Measurements from ENCODE around the gene TCF7L2.

The TCF7L2 gene

DNA sequence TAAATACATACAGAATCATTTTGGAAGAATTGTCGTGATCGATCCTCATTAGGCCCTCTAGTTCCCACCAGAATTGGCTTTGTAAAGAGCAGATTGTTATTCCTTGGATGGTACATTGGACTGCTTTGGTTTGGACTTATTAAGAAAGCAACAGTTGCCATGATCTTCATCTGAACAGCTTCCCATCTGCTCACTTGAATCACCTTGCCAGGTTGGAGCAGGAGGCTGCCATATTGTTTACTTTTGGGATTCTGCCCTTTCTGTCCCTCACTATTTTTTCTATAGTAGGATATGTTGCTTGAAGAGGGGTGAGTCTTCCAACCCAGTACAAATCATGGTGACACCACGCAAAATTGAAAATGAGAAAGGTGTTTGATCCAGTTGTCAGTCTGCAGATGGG, 199.6 kb downstream of the TCF7L2 start:
- Mint-ChIP-seq H3K27me3 (no peaks in the 10 kb centered on the region), H3K4me1 (no peaks in the 10 kb centered on the region), H3K4me3 (no peak overlapping the region), H3K36me3 (ENCODE audit: insufficient read depth) (peaks cover 3% of the 10 kb centered on the region), H3K27ac (ENCODE audit: low read depth) (no peak overlapping the region), H3K9me3 (no peaks in the 10 kb centered on the region)
- no peak for DNase-seq (ENCODE audit: low spot score in 2 of 2)
- no peak for ATAC-seq (replicated peaks; ENCODE audit: extremely low read depth, poor library complexity, severe bottlenecking)

DNA sequence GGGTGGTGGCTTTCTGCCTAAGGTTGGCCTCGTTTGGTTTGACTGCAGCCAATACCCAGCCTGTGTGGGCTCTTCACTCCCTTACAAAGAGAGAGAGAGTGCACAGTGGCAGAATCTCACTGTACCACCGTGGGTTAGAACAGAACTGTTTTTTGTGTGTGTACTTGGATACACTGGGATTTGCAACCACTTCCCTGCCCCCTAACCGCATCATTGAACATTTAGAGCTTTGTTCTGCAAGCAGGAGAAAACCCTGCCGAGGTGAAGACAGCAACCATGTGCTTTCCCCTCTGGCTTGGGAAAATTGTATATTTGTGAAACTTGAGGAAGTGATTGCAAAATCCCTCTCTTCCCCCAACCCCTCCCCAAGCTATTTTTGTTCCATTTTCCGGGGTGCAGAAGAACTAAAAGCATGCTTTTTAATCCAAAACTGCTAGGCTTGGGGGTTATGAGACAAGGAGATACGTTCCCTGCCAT, 201.2 kb downstream of the TCF7L2 start:
- Mint-ChIP-seq H3K36me3 (ENCODE audit: insufficient read depth) (peaks cover 4% of the 10 kb centered on the region), H3K4me1 (no peaks in the 10 kb centered on the region), H3K27ac (ENCODE audit: low read depth) (no peak overlapping the region), H3K4me3 (no peak overlapping the region), H3K9me3 (no peaks in the 10 kb centered on the region), H3K27me3 (no peaks in the 10 kb centered on the region)
- ATAC-seq (replicated peaks; ENCODE audit: extremely low read depth, poor library complexity, severe bottlenecking) (no peak), DNase-seq (ENCODE audit: low spot score in 2 of 2) (no peak)

DNA sequence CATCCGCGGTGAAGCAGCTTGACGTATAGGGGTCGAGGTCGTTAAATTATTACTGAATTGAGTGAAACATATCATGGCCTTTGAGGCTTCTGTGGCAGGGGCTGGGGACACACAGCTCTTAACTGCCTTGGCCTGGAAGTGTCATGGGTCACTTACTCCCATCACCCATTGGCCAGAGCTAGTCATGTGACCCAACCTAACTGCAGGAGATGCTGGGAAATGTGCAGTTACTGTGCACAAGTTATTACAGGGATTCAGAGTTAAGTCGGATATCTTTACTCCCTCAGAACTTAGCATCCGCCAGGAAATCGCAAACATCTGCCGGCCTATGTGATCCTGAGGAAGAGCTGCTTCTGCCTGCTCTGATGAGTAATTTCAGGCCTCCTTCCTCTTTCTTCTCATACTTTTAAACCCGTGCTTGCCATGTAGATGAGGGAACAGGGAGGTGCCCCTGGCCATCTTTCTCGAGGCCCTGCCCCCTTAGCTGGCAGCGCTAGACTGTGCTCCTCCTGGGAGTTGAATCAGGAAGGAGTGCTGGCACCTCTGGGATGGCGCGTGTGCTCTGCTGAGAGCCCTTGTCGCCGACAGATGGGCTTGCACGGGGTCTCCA, 203.6 kb downstream of the TCF7L2 start:
- H3K27me3 Mint-ChIP-seq = no peaks in the 10 kb centered on the region
- no peaks in the 10 kb centered on the region for H3K4me1 Mint-ChIP-seq
- H3K36me3 Mint-ChIP-seq (ENCODE audit: insufficient read depth) = peaks cover 6% of the 10 kb centered on the region
- DNase-seq (ENCODE audit: low spot score in 2 of 2) = no peak
- H3K4me3 Mint-ChIP-seq = no peak overlapping the region
- H3K9me3 Mint-ChIP-seq = no peaks in the 10 kb centered on the region
- ATAC-seq (replicated peaks; ENCODE audit: extremely low read depth, poor library complexity, severe bottlenecking) = no peak
- no peak overlapping the region for H3K27ac Mint-ChIP-seq (ENCODE audit: low read depth)

DNA sequence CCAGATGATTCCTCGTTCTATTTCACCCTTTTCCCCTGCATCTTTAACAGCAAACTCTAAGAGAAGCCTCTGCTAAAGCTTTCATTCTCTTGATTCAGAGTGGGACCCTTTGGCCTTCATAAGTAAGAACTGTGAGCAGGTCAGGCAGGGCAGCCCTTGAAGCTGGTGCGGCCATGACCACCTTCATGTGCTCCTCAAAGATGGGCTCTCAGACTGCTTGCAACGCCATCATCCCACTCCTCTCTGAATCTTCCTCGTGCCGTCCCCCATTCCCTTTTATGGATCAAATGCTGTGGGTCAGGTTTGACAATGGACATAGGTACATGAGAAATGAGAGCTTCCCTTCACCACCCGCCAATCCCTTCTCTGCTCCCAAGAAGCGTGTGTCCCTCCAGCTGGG, 207.4 kb downstream of the TCF7L2 start:
- no peak for DNase-seq (ENCODE audit: low spot score in 2 of 2)
- no peak for ATAC-seq (replicated peaks; ENCODE audit: extremely low read depth, poor library complexity, severe bottlenecking)
- Mint-ChIP-seq H3K9me3 (no peaks in the 10 kb centered on the region), H3K4me1 (no peaks in the 10 kb centered on the region), H3K4me3 (no peak overlapping the region), H3K27ac (ENCODE audit: low read depth) (no peak overlapping the region), H3K36me3 (ENCODE audit: insufficient read depth) (peaks cover 8% of the 10 kb centered on the region), H3K27me3 (no peaks in the 10 kb centered on the region)

DNA sequence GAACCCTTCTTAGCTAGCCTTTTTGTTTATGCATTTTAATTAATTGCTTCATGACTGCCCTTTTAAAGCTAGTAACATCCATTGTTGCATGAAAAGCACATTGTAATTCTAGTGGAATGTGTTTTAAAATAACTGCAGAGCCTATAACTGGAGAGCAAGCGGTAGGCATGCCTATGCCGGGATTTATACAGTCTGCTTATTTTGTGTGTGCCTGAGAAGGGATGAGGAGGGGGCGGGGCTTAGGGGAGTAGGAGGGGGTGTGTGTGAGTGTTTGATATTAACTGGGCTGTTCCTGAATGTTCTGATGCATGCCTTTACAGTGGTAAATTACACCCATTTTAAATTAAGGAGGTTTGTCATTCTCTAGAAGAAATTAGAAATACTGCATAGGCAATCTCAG, 208.1 kb downstream of the TCF7L2 start:
- Mint-ChIP-seq H3K9me3 (no peaks in the 10 kb centered on the region), H3K27ac (ENCODE audit: low read depth) (no peak overlapping the region), H3K36me3 (ENCODE audit: insufficient read depth) (peaks cover 6% of the 10 kb centered on the region), H3K27me3 (no peaks in the 10 kb centered on the region), H3K4me1 (no peaks in the 10 kb centered on the region), H3K4me3 (no peak overlapping the region)
- ATAC-seq (replicated peaks; ENCODE audit: extremely low read depth, poor library complexity, severe bottlenecking) = no peak
- DNase-seq (ENCODE audit: low spot score in 2 of 2) = no peak

DNA sequence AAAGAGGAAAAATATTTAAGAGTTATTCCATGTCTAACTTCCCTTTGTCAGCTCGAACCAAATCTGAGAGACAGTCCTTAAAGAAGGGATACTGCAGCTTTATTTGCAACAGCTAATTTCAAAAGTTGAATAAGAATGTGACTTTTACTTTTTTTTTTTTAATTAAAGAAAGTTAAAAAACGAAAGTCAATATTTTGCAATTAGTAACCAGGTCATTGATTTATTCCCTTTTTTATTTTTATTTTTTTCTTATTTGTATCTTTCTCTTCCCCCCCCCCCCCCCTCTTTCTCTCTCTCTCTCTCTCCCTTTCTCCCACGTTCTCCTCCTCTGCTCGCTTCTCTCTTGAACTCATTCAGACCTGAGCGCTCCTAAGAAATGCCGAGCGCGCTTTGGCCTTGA, 209.5 kb downstream of the TCF7L2 start:
- ATAC-seq (replicated peaks; ENCODE audit: extremely low read depth, poor library complexity, severe bottlenecking) (no peak), DNase-seq (ENCODE audit: low spot score in 2 of 2) (no peak)
- Mint-ChIP-seq H3K36me3 (ENCODE audit: insufficient read depth) (peaks cover 5% of the 10 kb centered on the region), H3K4me3 (no peak overlapping the region), H3K27me3 (no peaks in the 10 kb centered on the region), H3K4me1 (no peaks in the 10 kb centered on the region), H3K27ac (ENCODE audit: low read depth) (peak overlapping the region; percentile 9), H3K9me3 (no peaks in the 10 kb centered on the region)

DNA sequence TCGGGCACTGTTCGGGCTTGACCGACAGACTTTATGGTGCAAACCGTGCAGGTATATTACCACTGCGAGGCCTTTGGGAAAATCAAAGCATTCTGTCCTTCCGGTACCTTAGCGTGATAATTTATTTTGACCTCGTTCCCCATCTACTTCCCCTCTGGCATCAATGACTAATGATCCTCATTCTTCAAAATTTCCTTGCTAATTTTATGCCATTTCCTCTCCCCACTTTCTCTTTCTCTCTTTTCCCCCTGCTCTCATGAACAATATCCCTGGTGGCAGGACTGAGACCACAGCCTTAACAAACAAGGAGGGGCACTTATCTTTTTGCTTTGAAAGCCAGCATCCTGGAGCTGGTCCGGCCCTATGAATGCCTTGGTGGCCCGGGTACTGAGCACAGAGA, 210.6 kb downstream of the TCF7L2 start:
- Mint-ChIP-seq H3K9me3 (no peaks in the 10 kb centered on the region), H3K4me3 (no peak overlapping the region), H3K36me3 (ENCODE audit: insufficient read depth) (peaks cover 4% of the 10 kb centered on the region), H3K27me3 (no peaks in the 10 kb centered on the region), H3K27ac (ENCODE audit: low read depth) (no peak overlapping the region), H3K4me1 (no peaks in the 10 kb centered on the region)
- ATAC-seq (replicated peaks; ENCODE audit: extremely low read depth, poor library complexity, severe bottlenecking) (no peak), DNase-seq (ENCODE audit: low spot score in 2 of 2) (no peak)

DNA sequence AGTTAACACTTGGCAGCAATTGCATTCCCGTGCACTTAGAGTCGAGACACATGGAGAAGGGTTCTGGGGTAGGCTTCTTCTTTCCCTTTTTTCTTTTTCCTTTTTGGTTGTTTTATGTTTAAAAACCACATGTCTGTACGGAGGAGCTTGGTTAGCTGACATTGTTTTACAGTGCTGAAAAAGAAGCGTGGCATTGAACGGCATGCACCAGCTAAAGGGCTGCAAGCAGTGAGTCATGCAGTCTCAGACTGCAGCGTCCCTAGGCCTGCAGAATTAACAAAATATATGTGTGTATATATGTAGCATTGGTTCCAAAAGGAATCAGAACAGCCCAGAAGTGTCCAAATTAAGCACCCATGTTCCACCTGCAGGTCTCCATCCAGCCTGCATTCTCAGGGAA, 211.0 kb downstream of the TCF7L2 start:
- Mint-ChIP-seq H3K27ac (ENCODE audit: low read depth) (no peak overlapping the region), H3K36me3 (ENCODE audit: insufficient read depth) (peaks cover 7% of the 10 kb centered on the region), H3K9me3 (no peaks in the 10 kb centered on the region), H3K27me3 (no peaks in the 10 kb centered on the region), H3K4me1 (no peaks in the 10 kb centered on the region), H3K4me3 (no peak overlapping the region)
- ATAC-seq (replicated peaks; ENCODE audit: extremely low read depth, poor library complexity, severe bottlenecking) (no peak), DNase-seq (ENCODE audit: low spot score in 2 of 2) (no peak)

DNA sequence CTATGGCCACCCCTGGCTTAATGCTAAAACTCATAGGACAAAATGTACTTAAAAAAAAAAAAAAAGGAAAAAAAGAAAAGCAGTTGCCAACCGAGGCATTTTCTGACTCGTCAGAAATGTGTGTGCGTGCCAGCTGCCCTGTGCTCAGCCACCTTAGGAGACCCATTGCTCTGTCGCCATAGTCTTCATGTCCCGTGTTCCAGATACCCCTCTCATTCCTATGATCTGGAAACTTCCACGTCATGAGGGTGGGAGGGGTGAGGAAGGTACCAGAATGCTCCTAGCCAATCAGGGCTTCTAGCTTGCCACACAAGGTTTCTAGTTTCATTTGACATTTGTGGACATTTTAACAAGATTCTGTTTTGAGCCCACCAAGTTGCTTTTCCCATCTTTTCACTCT, 212.9 kb downstream of the TCF7L2 start:
- Mint-ChIP-seq H3K4me3 (no peak overlapping the region), H3K27me3 (no peaks in the 10 kb centered on the region), H3K27ac (ENCODE audit: low read depth) (no peak overlapping the region), H3K36me3 (ENCODE audit: insufficient read depth) (peaks cover 7% of the 10 kb centered on the region), H3K4me1 (no peaks in the 10 kb centered on the region), H3K9me3 (no peaks in the 10 kb centered on the region)
- DNase-seq (ENCODE audit: low spot score in 2 of 2) = no peak
- no peak for ATAC-seq (replicated peaks; ENCODE audit: extremely low read depth, poor library complexity, severe bottlenecking)

DNA sequence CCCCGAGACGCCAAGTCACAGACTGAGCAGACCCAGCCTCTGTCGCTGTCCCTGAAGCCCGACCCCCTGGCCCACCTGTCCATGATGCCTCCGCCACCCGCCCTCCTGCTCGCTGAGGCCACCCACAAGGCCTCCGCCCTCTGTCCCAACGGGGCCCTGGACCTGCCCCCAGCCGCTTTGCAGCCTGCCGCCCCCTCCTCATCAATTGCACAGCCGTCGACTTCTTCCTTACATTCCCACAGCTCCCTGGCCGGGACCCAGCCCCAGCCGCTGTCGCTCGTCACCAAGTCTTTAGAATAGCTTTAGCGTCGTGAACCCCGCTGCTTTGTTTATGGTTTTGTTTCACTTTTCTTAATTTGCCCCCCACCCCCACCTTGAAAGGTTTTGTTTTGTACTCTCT, 215.6 kb downstream of the TCF7L2 start:
- Mint-ChIP-seq H3K27me3 (no peaks in the 10 kb centered on the region), H3K4me1 (peaks cover 18% of the 10 kb centered on the region), H3K36me3 (ENCODE audit: insufficient read depth) (peaks cover 5% of the 10 kb centered on the region), H3K27ac (ENCODE audit: low read depth) (no peak overlapping the region), H3K9me3 (no peaks in the 10 kb centered on the region), H3K4me3 (no peak overlapping the region)
- no peak for DNase-seq (ENCODE audit: low spot score in 2 of 2)
- no peak for ATAC-seq (replicated peaks; ENCODE audit: extremely low read depth, poor library complexity, severe bottlenecking)

DNA sequence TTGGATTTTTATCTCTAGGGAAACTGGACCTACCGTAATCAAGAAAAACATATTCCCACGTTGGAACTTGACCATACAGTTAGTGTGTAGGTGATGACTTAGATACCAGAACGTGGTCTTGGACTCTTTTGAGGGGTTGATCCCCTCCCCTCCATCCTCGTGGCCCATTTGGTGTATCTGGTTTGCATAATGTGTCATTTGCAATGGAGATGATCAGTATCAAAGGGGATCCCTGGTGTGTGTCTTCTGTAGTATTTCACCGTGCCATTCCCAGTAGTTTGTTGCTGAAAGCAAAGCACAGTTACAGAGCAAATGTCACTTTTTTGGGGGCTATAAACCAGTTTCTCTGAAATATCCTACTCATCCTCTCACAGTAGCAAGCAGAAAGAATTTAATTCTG, 217.7 kb downstream of the TCF7L2 start:
- no peak overlapping the region for H3K27ac Mint-ChIP-seq (ENCODE audit: low read depth)
- no peak overlapping the region for H3K4me3 Mint-ChIP-seq
- peaks cover 3% of the 10 kb centered on the region for H3K36me3 Mint-ChIP-seq (ENCODE audit: insufficient read depth)

DNA sequence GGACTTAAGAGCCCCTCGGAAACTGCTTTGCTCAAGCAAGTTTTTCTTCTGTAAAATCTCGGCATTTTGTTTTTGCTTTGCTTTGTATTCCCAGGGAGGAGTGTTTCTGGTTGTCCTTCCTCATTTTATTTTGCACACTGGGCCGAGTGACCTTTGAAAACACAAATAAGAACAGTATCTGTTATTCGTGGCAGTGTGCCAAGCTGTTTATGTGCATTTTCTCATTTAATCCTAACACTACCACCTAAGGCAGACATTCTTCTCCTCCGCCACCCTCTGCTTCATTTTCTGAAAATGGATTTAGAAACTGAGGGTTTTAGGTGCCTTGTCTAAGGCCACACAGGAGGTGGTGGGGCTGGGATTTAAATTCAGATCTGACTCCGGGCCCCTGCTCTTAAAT, 218.5 kb downstream of the TCF7L2 start:
- Mint-ChIP-seq H3K4me3 (no peak overlapping the region), H3K9me3 (no peaks in the 10 kb centered on the region), H3K4me1 (peaks cover 18% of the 10 kb centered on the region), H3K27me3 (no peaks in the 10 kb centered on the region), H3K36me3 (ENCODE audit: insufficient read depth) (peaks cover 3% of the 10 kb centered on the region), H3K27ac (ENCODE audit: low read depth) (no peak overlapping the region)
- DNase-seq (ENCODE audit: low spot score in 2 of 2) (no peak), ATAC-seq (replicated peaks; ENCODE audit: extremely low read depth, poor library complexity, severe bottlenecking) (no peak)

More for the DNA sequence above, 217.7 kb downstream of the TCF7L2 start:
- Mint-ChIP-seq H3K4me1 (peaks cover 18% of the 10 kb centered on the region), H3K27me3 (no peaks in the 10 kb centered on the region), H3K9me3 (no peaks in the 10 kb centered on the region)
- DNase-seq (ENCODE audit: low spot score in 2 of 2) (no peak), ATAC-seq (replicated peaks; ENCODE audit: extremely low read depth, poor library complexity, severe bottlenecking) (no peak)

DNA sequence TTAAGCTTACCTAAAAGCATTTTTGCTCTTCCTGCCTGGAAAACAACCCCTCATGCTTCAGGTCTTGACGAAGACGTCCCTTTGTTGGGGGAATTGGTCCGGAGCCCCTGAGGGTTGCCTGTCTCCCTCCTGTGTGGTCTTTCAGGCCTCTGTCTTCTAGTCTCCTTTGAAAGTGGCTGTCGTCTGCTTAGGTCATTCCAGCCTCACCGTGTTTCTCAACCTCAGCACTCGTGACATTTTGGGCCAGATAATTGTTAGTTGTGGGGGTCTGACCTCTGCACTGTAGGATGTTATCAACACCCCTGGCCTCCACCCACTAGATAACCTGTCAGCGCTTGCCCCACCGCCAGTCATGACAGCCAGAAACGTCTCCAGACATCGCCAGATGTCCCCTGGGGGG, 219.1 kb downstream of the TCF7L2 start:
- H3K27ac Mint-ChIP-seq (ENCODE audit: low read depth) = no peak overlapping the region
- no peaks in the 10 kb centered on the region for H3K9me3 Mint-ChIP-seq
- ATAC-seq (replicated peaks; ENCODE audit: extremely low read depth, poor library complexity, severe bottlenecking) = no peak
- no peak overlapping the region for H3K4me3 Mint-ChIP-seq
- peaks cover 18% of the 10 kb centered on the region for H3K4me1 Mint-ChIP-seq
- H3K36me3 Mint-ChIP-seq (ENCODE audit: insufficient read depth) = peaks cover 3% of the 10 kb centered on the region
- DNase-seq (ENCODE audit: low spot score in 2 of 2) = no peak
- no peaks in the 10 kb centered on the region for H3K27me3 Mint-ChIP-seq
